Mesothelial cell of epicardium (in vitro differentiated cells): ENCODE data around the gene LMF1. TPM values are rescaled to one million over a fixed set of nuclear protein-coding genes. Genes with fewer than 3 reads are reported as not detected.

ENCODE experiments used
- DNase-seq, 2 experiments: peaks; one replicate each; pipeline ENCODE4 v3.0.0; 2021; ENCODE audit warnings: low spot score in 2 of 2; ENCODE audit not compliant: unreplicated experiment in 2 of 2
- H3K27ac Mint-ChIP-seq: 2 replicates; pipeline ENCODE4 v1.8.0; 2021; ENCODE audit warnings: mixed read lengths
- H3K27me3 Mint-ChIP-seq: 2 replicates; pipeline ENCODE4 v1.8.0; 2021; ENCODE audit warnings: low read depth, mixed read lengths
- H3K36me3 Mint-ChIP-seq: 2 replicates; pipeline ENCODE4 v1.8.0; 2021; ENCODE audit warnings: mixed read lengths
- H3K4me1 Mint-ChIP-seq: 2 replicates; pipeline ENCODE4 v1.8.0; 2021; ENCODE audit warnings: mixed read lengths
- H3K4me3 Mint-ChIP-seq: 2 replicates; pipeline ENCODE4 v1.8.0; 2021; ENCODE audit warnings: mild to moderate bottlenecking, moderate library complexity, mixed read lengths
- H3K9me3 Mint-ChIP-seq: 2 replicates; pipeline ENCODE4 v1.8.0; 2021; ENCODE audit warnings: mixed read lengths
- CTCF ChIP-seq: fragments of 200-600 bp; sonication (generic); IDR thresholded peaks from one replicate; pipeline ENCODE4 v1.5.0; 2021; ENCODE audit warnings: antibody characterized with exemption; ENCODE audit not compliant: unreplicated experiment
- total RNA-seq: library from RNA; stranded (reverse); gene quantifications from 3 replicates; pipeline ENCODE4 v1.2.1, GENCODE V29; 2021

Gene LMF1
- total RNA-seq, 1 donor from 2014 or later: 37.4 TPM

- Mint-ChIP-seq H3K9me3 (peaks cover 52% of the 10 kb centered on the region), H3K27ac (no peak overlapping the region), H3K27me3 (no peaks in the 10 kb centered on the region), H3K36me3 (peaks cover 57% of the 10 kb centered on the region), H3K4me3 (no peak overlapping the region), H3K4me1 (no peaks in the 10 kb centered on the region)
- no peak for TF ChIP-seq CTCF
- no peak for DNase-seq
Observed at GRCh38 chr16:939941-940340, 30.8 kb downstream of the LMF1 start.

- H3K27me3 Mint-ChIP-seq: no peaks in the 10 kb centered on the region
- no peak overlapping the region for H3K27ac Mint-ChIP-seq
Observed at GRCh38 chr16:939311-939710, 31.5 kb downstream of the LMF1 start.

GRCh38 chr16:938752-939151 lies 32.0 kb downstream of the LMF1 start:
- no peak for TF ChIP-seq CTCF
- DNase-seq: no peak
- no peak overlapping the region for H3K4me3 Mint-ChIP-seq
- peaks cover 48% of the 10 kb centered on the region for H3K36me3 Mint-ChIP-seq
- no peaks in the 10 kb centered on the region for H3K27me3 Mint-ChIP-seq
- H3K4me1 Mint-ChIP-seq: no peaks in the 10 kb centered on the region
- no peak overlapping the region for H3K27ac Mint-ChIP-seq
- peaks cover 41% of the 10 kb centered on the region for H3K9me3 Mint-ChIP-seq

More at GRCh38 chr16:939311-939710, 31.5 kb downstream of the LMF1 start:
- Mint-ChIP-seq H3K4me3 (no peak overlapping the region), H3K4me1 (no peaks in the 10 kb centered on the region), H3K9me3 (peaks cover 47% of the 10 kb centered on the region), H3K36me3 (peaks cover 52% of the 10 kb centered on the region)
- TF ChIP-seq CTCF: no peak
- no peak for DNase-seq

- Mint-ChIP-seq H3K27ac (no peak overlapping the region), H3K4me3 (no peak overlapping the region), H3K9me3 (peaks cover 39% of the 10 kb centered on the region), H3K27me3 (no peaks in the 10 kb centered on the region), H3K4me1 (no peaks in the 10 kb centered on the region), H3K36me3 (peaks cover 50% of the 10 kb centered on the region)
- no peak for DNase-seq
- TF ChIP-seq CTCF: no peak
Observed at GRCh38 chr16:938136-938535, 32.6 kb downstream of the LMF1 start.

GRCh38 chr16:937723-938122 lies 33.1 kb downstream of the LMF1 start:
- peaks cover 51% of the 10 kb centered on the region for H3K36me3 Mint-ChIP-seq
- H3K4me3 Mint-ChIP-seq: no peak overlapping the region
- DNase-seq: no peak
- H3K27ac Mint-ChIP-seq: no peak overlapping the region
- no peaks in the 10 kb centered on the region for H3K27me3 Mint-ChIP-seq
- no peak for TF ChIP-seq CTCF
- H3K9me3 Mint-ChIP-seq: peaks cover 37% of the 10 kb centered on the region
- H3K4me1 Mint-ChIP-seq: no peaks in the 10 kb centered on the region

GRCh38 chr16:937311-937710 lies 33.5 kb downstream of the LMF1 start:
- H3K9me3 Mint-ChIP-seq: peaks cover 33% of the 10 kb centered on the region
- no peak for TF ChIP-seq CTCF
- H3K4me1 Mint-ChIP-seq: no peaks in the 10 kb centered on the region
- H3K36me3 Mint-ChIP-seq: peaks cover 47% of the 10 kb centered on the region
- no peak overlapping the region for H3K27ac Mint-ChIP-seq
- DNase-seq: no peak
- H3K4me3 Mint-ChIP-seq: no peak overlapping the region
- no peaks in the 10 kb centered on the region for H3K27me3 Mint-ChIP-seq
